ENCODE measurements around the gene FSTL3.

GRCh38 chr19:723714-724113 is 47.5 kb downstream of the FSTL3 start:
- TF ChIP-seq CTCF (conservative IDR thresholded peaks at IDR 0.05; ENCODE audit: low read depth, low read length): no peak
- TF ChIP-seq EZH2 (IDR thresholded peaks at IDR 0.05; ENCODE audit: borderline replicate concordance, low read depth, low read length, poor library complexity, severe bottlenecking): no peak

Data from A673 (cell line).